Activated T-helper 9 cell treated with anti-CD3 and anti-CD28 coated beads, Interleukin-2, amount 50 U/mL, for 16 hours (primary cell): ENCODE results near the gene DNLZ.

ENCODE experiments used
- DNase-seq: peaks from one replicate; pipeline ENCODE4 v3.0.0-alpha.2; 2020; ENCODE audit warnings: low read depth

DNLZ gene

GRCh38 chr9:136316896-136317676 lies 46.5 kb downstream of the DNLZ start:
- no peak for DNase-seq

- no peak for DNase-seq
Observed at GRCh38 chr9:136316271-136316751, 47.2 kb downstream of the DNLZ start.

GRCh38 chr9:136314944-136315343 lies 48.6 kb downstream of the DNLZ start:
- DNase-seq = no peak

GRCh38 chr9:136314056-136314416 lies 49.5 kb downstream of the DNLZ start:
- DNase-seq = no peak

GRCh38 chr9:136313111-136314055 lies 50.2 kb downstream of the DNLZ start:
- DNase-seq = no peak

GRCh38 chr9:136312436-136312835 lies 51.1 kb downstream of the DNLZ start:
- peak; percentile 20 for DNase-seq

- DNase-seq = no peak
Observed at GRCh38 chr9:136312009-136312375, 51.6 kb downstream of the DNLZ start.

- no peak for DNase-seq
Observed at GRCh38 chr9:136311051-136312008, 52.2 kb downstream of the DNLZ start.

GRCh38 chr9:136310273-136311030 lies 53.1 kb downstream of the DNLZ start:
- no peak for DNase-seq

- DNase-seq = no peak
Observed at GRCh38 chr9:136309806-136310220, 53.7 kb downstream of the DNLZ start.
